ENCODE results near the gene TMEM238.

TMEM238 gene

DNA sequence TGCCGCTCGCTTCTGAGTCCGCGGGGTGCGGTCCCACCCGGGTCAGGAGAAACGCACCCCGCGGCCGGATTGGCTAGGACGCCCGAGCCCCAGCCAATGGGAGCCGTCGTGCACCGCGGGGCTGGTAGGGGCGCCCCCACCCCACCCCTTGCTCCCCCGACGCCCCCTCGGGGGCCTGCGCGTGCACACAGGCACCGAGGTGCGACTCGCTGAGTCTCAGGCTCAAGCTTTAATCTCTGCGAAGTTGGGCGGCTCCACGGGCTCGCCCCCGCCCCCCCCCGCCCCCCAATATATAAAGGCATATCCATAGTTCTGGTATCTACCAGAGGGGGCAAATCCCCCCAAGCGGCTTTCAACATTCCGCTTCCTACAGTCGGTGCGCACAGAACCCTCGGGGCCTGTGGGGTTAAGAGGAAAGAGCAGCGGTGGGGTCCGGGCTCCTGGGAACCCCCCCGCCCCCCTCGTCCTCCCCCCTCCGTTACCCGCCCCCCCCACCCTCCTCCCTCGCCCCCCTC is 29.3 kb downstream of the TMEM238 start, which contains the start of gene COX6B2:
Gene COX6B2, minus strand, starts transcription at position 22 of the 515 bp plus-strand sequence. CDS start 198 bp downstream, outside the sequence.
- no peak for DNase-seq

DNA sequence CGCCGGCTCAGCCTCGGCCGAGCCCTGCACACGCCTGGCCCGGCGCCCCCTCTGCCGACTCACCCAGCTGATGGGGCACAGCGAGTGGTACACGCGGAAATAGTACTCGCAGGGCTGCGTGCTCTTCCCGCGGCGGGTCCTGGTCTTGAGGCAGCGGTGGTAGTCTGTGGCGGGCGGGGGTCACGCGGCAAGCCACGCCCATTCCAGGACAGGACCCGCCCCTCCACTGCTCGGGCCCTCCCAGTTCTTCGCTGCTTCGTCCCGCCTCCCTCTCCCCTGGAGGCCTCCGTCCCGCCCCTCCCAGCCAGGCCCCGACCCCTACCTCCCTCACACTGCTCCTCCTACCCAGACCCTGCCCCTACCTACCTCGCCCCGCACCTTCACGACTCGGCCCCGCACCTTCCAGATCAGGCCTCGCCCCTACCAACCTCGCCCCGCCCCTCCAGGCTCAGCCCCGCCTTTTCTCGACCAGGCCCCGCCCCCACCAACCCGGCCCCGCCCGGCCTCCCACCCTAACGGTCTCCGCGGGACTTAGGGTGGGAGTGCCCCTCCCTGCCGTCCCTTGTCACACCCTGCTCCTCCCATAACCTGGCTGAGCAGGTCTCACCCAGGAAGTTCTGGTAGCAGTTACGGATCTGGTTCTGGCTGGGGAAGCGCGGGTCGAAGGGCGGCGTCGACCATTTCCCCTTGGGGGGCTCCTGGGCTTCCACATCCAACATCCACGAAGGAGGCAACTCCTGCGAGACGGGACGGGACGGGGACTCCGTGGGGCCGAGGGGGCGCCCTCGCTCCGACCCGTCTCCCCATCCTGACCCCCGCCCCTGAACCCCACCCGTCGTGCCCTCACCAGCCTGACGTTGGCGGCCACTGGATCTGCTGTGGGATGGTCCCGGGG is 30.0 kb downstream of the TMEM238 start:
- DNase-seq = peak; percentile 56

- DNase-seq = no peak
Measured at GRCh38 chr19:55353356-55353802, 30.7 kb downstream of the TMEM238 start.

- no peak for DNase-seq
Measured at GRCh38 chr19:55352549-55353145, 31.4 kb downstream of the TMEM238 start.

- no peak for DNase-seq
Measured at GRCh38 chr19:55352040-55352439, 32.1 kb downstream of the TMEM238 start.

DNA sequence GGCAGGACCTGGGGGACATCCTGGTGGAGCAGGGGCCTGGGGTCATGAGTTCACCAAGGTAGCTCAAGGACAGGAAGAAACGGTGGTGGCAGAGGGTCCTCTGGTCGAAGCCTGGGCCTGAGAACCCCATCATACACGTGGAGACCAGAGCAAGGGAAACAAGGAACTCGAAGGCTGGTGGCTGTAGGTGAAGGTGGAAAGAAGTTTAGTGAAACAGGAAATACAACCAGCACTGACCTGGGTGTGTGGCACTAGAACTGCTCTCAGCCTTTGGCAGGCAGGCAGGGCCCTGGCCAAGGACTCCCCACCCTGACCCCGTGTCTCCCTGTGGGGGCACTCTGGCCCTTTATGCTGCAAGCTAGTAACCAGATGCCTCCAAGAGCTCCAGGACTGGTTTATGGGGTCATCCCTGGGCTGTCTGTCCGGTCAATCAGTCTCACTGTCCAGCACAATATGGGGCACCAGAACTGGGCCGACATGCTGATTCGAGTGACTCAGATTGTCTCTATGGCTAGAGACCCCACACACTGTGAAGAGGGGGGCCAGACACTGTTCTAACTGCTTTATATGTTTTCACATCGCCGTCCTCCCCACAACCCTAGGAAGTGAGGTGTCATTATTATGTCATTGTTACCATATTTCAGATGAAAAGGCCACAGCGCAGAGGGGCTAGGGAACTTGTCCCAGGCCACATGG is 33.3 kb downstream of the TMEM238 start:
- DNase-seq = no peak

GRCh38 chr19:55348317-55349034 is 35.6 kb downstream of the TMEM238 start:
- DNase-seq = no peak

- DNase-seq = no peak
Measured at GRCh38 chr19:55347442-55348009, 36.6 kb downstream of the TMEM238 start.

DNA sequence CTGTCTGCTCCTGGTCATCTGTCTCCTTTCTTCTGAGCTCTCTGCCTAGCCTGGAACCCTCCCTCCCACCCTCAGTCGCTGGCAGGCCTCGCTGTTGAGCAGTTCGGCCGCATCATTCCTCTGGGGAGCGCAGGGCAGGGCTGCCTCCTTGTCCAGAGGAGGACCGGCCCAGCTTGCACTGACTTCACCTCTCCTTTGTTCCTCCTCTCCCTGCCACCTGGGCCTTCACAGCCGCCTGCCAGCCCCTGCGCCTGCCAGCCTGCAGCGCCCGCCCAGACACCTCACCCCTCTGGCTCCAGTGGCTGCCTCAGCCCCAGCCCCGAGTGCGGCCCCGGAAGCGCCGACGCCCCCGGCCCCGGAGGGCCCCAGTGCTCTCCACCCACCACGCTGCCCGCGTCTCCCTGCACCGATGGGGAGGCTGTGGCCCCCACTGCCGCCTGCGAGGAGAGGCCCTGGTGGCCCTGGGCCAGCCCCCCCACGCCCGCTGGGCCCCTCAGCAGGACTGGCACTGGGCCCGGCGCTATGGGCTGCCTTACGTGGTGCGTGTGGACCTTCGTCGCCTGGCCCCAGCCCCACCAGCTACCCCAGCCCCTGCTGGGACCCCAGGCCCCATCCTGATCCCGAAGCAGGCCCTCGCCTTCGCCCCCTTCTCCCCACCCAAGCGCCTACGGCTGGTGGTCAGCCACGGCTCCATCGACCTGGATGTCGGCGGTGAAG is 37.2 kb downstream of the TMEM238 start:
- no peak for DNase-seq

DNA sequence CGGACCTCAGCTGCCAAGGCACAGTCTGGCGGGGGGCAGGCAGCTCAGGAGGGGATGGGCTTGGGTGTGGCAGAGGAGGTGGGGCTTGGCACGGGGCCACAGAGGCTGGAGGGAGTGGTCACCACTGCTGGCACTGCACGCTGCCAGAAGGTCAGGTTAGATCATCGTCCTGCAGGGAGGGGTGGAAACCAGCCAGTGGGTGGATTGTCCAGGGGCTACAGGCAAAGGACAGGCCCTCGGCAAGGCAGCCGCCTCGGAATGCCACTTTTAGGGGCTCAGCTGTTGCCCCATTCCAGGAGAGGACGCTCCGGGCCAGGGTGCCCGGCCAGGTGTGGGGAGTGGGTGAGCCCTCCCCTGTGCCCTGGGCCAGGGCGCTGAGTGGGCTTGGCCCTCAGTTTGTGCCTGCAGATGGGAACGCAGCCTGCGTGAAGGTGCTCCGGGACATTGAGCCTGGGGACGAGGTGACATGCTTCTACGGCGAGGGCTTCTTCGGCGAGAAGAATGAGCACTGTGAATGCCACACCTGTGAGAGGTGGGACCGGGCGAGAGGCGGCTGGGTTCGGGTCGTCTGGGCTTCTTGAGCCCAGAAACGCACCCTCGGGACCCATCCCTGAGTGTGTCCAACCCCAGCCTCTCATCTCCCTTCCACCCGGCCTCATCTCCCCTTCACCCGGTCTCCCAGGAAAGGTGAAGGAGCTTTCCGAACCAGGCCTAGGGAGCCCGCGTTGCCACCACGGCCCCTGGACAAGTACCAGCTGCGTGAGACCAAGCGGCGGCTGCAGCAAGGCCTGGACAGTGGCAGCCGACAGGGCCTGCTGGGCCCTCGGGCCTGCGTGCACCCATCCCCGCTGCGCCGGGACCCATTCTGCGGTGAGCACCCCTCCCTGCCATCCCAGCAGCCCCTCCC is 38.0 kb downstream of the TMEM238 start:
- DNase-seq = no peak

GRCh38 chr19:55345101-55345817 is 38.8 kb downstream of the TMEM238 start:
- DNase-seq = no peak

DNA sequence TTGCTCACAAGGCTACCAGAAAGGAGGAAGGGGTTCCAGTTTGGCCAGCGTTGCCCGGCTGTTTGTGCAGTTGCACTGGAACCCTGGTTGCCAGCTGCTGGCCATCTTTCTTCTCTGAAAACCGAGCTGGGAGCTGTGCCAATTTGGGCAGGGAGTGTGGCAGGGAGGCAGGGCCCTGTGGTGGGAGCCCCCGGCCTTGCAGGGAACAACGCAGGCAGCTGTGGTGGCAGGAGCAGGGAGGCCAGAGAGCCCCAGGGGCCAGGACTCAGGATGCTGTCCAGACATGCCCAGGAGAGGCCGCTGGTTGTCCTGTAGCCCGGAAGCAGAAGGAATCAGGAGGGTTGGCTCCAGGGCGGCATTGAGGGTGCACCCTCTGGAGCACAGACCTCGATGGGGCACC is 39.6 kb downstream of the TMEM238 start:
- DNase-seq = no peak

GRCh38 chr19:55341595-55342531 is 42.2 kb downstream of the TMEM238 start:
- no peak for DNase-seq

DNA sequence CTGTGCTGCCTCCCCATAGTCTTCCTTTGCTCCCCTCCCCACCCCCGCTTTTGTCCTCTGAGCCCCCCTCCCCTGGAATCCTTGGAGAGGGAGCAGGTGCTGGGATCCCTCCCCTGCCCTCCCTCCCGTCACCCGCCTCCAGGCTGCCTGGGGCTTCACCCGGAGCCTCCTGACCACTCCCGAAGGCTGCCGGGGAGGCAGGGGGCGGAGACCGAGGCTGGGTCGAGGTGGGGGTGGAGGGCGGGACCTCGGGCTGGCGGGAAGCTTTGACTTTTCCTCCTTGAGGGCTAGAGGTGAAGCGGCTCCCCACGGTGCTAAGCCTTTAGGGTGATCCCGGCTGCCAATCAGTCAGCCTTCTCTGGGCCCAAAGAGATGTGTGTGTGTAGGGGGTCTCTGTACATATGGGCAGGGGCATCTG is 42.9 kb downstream of the TMEM238 start:
- DNase-seq = peak; percentile 69

- DNase-seq = peak; percentile 25
Measured at GRCh38 chr19:55340784-55341147, 43.3 kb downstream of the TMEM238 start.

- DNase-seq = no peak
Measured at GRCh38 chr19:55339889-55340783, 44.0 kb downstream of the TMEM238 start.

GRCh38 chr19:55339105-55339888 is 44.8 kb downstream of the TMEM238 start, which contains the start of gene KMT5C:
TSS of gene KMT5C (plus strand) at chr19:55339876. CDS start at chr19:55341937, 2,061 bp downstream.
- peak; percentile 100 for DNase-seq
